Panc1 (cell line): ENCODE results near the gene MEI4.
"Not testable (repeated sequence)": the region's sequence is repeated elsewhere in the genome, so short reads cannot be mapped to it uniquely, and the experiment has no call there.

ENCODE experiments used
- CTCF ChIP-seq: fragments of 450-650 bp; IDR thresholded peaks from 2 replicates; pipeline ENCODE4 v1.5.1; 2017; ENCODE audit warnings: mild to moderate bottlenecking
- POLR2AphosphoS5 ChIP-seq: IDR thresholded peaks from 2 replicates; pipeline ENCODE4 v1.6.1; 2012; ENCODE audit warnings: mild to moderate bottlenecking, low read depth, low read length, moderate library complexity
- SIN3A ChIP-seq: IDR thresholded peaks from 2 replicates; pipeline ENCODE4 v1.6.1; 2012; ENCODE audit warnings: low read depth, mild to moderate bottlenecking, low read length, moderate library complexity, borderline replicate concordance; ENCODE audit not compliant: insufficient read depth
- TCF7L2 ChIP-seq: IDR thresholded peaks from 2 replicates; pipeline ENCODE4 v1.6.1; 2011; ENCODE audit warnings: mild to moderate bottlenecking, low read depth, low read length, inconsistent platforms

GRCh38 chr6:77752156-77752555, 99.3 kb downstream of the MEI4 start:
- not testable (repeated sequence) for TF ChIP-seq CTCF, SIN3A, TCF7L2, POLR2AphosphoS5
